Activated CD8-positive, alpha-beta memory T cell treated with anti-CD3 and anti-CD28 coated beads, Interleukin-2, amount 50 U/mL, for 1 hour (primary cell): ENCODE data around the gene KDM4D.
"Not testable (repeated sequence)": the region's sequence is repeated elsewhere in the genome, so short reads cannot be mapped to it uniquely, and the experiment has no call there.

Experiments
- DNase-seq: peaks from one replicate; pipeline ENCODE4 v3.0.0-alpha.2; 2020; ENCODE audit errors: extremely low read depth

Gene KDM4D

DNA sequence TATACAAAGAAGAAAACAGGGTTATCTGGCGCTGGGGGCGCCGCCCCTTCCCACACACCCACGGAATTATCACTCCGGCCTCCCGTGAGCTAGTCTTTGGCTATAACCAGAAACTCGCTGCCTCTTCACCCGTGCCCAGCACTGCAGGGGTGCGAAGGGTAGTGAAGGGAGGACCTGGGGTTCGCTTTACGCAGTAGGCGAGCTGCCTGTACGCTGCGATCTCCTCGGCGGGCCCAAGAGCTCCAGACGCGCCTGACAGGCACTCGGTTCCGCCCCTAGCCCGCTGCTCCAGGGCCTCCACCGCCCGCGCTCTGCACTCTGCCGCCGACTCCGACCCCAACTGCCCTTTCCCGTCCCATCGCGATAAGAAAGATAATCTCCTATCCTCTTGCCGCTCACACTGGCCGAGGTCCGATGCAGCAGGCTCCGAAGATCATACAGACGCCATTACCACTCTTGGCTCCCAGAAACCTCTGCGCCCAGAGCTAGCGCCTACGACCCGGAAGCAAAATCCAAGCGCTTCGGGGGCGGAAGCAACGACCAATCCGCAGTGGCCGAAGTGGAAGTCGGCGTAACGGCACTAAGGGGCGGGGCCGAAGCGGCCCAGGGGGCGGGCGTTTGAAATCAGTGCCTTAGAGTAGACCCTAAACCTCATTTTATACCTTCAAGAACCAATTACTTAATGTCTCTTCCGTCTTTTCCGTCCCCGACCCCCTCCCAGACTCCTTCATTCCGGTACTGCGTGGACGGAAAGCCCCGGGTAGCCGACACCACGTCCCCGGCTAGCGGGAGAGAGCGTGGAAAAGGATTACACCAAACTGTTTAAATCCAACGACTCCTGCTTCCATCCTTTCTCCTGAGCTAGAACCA is at the start of gene KDM4D, which contains the start of gene CWC15:
TSS of gene KDM4D (plus strand) at position 611 of the 870 bp plus-strand sequence. CDS start 23,664 bp downstream, outside the sequence.
TSS of gene CWC15 (minus strand) at position 458 of the 870 bp plus-strand sequence. CDS start 1,371 bp downstream, outside the sequence.
- peak; percentile 86 for DNase-seq

DNA sequence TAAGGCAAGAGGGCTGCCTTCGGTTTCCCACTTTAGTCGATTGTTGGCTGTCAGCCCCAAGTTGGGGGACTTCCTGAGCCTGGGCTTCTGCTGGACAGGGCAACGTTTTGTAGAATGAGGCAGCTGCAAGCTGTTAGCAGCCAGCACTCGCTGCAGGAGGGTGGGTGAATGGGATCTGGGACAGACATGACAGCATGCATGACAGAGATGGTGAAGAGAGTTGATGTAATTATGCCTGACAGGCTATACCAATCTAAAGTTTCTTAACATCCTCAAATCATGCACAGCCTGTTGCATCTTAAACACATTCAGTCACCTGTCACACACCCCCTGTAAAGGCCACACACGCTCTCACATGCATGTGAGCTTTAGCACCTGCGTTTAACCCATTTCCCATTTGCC is 49.3 kb upstream of the KDM4D start:
- DNase-seq, result no peak

DNA sequence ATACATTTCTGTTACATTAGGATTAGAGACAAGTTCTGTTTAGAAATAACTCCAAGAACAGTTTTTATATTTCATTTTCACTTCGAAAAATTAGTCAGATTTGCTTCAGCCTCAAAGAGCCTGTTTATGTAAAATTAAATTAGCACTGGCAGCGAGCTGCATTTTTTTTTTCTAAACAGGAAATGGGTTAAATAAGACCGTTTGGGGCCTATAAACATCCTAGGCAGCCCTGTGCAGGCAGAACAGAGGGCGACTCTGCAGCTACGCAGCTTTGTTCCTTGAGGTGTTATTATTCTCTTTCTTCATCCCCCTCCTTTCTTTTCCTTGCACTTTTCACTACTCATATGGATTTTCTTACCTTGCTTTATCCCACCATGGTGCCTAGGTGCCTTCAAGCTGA is 48.9 kb upstream of the KDM4D start:
- DNase-seq, result no peak

DNA sequence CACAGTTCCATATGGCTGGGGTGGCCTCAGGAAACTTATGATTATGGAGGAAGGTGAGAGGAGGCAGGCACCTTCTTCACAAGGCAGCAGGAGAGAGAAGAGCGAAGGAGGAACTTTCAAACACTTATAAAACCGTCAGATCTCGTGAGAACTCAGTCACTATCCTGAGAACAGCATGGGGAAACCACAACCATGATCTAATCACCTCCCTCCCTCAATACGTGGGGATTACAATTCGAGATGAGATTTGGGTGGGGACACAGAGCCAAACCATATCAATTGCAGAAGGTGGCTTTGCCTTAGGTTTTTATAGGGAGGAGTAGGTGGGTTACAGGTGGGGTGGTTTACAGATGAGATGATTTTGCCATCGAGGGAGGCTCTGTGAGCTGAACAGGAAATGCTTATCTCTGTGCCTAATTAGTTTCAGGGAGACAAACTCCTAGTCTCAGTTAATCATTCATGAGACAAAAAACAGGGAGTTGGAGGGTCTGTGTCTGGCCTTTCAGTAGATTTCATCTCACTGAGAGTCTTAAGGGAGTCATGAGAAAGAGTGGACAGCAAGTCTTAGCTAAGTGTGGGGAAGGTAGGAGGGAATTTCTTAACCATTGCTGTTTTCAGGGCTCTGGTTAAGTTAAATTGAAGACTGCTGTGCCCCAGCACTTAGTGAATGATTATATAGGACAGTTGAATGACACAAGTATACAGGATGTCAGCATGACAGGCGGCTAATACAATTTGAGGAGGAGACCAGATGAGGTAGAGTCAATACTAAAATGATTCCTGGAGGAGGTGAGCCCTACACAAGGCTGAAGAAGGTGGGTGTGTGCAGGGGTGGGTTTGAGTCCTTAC is 47.9 kb upstream of the KDM4D start:
- DNase-seq, result no peak

DNA sequence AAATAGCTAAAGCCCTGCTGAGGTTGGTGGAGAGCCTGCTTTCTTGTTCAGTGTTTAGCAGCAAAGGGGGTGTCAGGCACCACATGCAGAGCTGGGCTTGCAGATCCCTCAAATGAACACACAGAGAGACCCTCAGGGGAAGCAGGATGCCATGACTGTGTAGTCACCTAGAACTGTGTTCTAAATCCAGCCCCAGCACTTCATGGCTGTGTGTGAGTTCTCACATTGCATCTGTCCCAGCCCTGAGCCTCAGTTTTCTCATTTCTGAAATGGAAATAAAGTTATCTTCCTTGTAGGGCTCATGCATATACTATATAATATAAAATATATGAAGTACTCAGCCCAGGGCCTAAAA is 47.3 kb upstream of the KDM4D start:
- no peak for DNase-seq

DNA sequence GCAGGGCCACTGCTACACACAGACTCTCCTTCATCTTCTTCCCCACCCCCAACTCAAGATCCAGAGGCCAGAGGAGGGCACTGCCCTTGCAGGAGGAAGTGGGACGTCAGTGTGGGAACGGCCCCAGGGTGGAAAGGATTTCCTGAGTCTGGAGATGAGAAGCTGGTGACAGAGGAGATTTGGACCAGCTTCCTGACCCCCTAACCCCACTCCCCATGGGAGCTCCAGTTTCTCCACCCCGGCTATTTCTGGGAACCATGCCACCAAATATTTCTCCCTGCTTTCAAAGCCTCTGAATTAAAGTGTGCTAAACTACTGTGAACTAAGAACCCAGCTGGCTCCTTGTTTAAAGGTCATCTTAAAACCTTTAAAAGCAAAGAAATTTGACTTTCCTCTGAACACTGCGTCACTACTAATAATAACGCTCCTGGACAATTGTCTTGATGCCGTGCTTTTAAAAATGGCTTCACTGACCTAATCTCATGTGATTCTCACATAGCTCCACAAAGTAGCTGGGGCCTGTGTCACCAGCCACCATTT is 46.7 kb upstream of the KDM4D start:
- DNase-seq, result no peak

DNA sequence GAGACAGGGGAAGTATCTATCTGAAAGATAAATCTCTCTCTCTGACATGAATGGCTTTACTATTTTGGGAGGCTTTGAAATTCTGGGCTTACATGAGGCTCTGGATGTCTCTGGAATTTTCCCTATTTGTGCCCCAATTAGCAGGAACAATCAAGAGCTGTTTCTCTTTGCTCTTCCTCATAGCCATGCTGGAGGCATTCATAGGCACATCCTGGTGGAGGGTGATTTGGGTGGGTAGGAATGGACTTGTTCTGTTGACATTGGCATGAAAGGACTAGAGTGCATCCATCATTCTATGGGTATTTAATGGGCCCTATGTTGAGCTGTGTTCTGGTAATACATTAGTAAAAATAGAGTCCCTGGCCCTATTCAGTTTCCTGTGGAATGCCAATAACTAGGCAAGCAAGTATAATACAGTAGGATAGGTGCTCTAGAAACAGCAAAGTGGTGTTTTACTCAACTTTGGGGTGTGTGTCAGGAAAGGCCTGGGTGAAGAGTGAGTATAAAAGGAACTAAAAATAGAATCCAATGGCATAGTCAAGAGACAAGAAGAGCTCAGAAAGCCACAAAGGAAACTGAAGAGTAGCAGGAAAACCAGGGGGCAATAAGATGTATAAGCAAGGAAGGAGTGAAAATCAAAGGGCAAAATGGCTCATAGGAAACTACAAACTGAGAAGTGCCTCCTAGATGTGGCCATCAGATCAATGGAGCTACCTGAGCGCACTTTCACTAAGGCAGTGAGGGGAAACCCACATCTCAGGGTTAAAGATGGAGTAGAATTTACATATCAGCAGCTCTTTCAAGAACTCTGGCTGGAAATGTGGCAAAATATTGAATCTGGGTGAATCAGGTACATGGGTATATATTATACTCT is 45.2 kb upstream of the KDM4D start:
- no peak for DNase-seq

DNA sequence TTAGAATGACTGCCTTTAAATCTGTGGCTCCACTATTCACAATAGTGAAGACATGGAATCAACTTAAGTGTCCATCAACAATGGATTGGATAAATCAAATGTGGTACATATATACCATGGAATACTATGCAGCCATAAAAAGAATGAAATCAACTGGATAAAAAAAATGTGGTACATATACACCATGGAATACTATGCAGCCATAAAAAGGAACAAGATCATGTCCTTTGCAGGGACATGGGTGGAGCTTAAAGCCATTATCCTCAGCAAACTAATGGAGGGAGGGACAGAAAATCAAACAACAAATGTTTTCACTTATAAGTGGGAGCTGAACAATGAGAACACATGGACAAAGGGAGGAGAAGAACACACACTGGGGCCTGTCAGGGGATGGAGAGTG is 41.4 kb upstream of the KDM4D start:
- not testable (repeated sequence) for DNase-seq

DNA sequence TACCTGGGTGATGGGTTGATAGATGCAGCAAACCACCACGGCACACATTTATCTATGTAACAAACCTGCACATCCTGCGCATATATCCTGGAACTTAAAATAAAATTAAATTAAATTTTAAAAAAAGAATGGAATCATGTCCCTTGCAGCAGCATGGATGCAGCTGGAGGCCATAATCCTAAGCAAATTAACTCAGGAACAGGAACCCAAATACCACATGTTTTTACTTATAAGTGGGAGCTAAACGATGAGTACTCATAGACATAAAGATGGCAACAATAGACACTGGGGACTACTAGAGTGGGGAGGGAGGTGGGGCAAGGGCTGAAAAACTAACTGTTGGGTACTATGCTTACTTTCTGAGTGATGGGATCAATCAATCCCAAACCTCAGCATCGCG is 41.0 kb upstream of the KDM4D start:
- DNase-seq, result no peak

DNA sequence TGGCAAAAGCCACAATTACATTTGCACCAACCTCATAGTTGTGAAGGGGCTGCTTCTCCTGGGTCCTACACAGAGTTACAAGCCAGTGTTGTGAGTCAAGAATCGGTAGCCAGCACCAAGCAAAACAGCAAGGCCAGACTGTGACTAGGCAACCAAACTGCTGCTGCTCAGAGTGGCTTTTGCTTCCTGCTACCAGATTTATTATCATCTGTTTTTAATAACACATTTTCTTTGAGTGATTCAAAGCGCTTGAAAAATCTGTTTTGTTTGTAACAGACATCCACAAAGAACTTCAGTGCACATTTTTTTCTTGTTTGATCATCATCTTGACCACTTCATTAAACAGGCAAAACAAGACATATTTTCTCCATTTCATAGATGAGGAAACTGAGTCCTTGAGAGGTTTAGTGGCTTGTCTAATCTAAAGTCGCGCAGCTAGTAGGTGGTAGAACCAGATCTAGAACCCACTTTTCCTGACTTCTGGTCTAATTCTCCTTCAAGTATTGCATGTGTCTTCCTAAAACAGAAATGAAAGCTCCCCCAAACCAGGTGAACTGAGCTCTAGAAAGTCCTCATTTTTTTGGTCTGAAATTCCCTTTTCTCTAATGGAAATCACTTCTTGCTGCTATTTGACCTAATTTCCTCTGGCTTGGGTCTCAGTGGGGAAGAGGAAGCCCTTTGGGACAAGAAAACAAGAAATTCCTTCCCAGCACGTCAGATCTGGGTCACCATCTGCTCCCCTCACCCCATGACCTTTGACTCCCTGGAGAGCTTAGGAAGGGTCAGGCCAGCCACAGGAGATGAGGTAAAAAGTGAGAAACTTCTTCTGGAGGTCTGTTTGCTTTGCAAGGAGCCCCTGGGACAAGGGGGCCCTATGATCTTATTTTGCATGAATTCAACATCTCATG is 40.0 kb upstream of the KDM4D start:
- no peak for DNase-seq

DNA sequence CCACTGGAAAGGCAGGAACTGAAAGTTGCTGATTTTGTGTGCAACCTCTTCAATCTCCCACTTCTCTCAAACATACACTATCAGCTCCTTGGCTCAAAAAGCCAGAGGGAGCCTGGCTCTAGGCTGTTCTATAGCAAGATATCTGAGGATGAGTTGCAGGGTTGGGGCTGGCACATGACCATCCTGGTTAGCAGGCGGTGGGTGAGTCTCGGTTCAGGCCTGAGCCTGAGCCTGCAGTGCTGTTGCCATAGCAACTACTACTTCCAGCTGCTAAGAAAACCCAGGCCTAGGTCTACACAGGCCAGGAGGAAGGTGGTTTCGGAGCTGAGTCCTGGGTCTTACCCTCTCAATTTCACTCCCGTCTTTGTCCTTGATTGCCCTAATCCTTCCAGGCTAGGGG is 39.1 kb upstream of the KDM4D start:
- no peak for DNase-seq

DNA sequence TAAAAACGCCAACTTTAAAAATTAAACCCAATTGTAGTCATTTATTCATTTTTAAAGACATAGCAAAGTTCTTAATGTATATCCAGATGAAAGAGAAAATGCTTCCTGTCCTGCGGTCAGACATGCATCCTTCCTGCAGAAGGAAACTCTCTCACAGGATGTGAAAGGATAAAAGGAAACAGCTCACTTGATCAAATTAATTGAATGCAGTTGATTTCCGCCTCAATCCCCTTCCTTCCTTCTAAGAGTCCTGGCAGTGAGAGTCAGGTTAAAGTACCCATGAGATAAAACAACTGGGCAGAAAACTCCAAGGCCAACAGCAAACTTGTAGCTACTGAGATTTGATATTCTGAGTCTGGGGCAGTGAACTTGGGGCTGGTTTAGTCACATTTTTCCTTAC is 38.7 kb upstream of the KDM4D start:
- no peak for DNase-seq

DNA sequence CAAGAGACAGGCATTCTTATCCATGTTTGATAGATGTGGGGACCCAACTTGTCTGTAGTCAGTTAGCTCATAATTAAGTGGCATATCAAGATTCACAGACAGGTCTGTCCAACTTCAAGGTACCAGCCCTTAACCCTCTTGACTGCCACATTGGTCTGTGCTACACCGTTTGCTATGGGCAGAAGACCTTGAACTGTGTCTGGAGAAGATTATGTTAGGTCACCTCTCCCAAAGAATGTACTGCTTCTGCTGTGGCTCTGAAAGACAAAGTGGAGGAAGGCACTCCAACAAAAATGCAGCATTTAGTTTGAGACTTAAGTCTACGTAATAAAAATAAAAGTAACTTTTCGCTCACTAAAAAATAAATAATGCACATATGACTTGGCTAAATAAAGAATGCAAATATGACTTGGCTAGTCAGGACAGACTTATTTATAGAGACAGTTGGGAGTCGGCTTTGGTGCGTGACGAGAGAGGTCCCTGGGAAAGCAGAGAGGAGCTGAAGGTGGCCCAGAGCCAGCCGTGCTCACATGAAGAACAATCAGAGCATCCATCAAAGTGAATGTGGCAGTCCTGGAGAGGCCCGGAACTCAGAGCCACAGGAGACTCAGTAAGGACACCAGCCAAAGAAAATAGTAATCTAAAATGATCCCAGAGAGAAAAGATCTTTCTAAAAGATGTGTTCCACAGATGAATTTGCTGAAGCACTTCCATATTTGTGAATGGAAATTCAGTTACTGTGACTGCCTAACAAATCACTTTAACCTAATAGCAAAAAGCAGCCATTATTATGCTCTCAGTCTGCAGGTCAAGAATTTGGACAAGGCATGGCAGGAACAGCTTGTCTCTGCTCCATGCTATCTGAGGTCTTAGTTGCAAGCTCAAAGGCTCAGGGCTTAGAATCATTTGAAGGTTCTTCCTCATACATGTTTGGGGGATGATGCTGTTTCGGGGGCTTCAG is 35.1 kb upstream of the KDM4D start:
- no peak for DNase-seq

DNA sequence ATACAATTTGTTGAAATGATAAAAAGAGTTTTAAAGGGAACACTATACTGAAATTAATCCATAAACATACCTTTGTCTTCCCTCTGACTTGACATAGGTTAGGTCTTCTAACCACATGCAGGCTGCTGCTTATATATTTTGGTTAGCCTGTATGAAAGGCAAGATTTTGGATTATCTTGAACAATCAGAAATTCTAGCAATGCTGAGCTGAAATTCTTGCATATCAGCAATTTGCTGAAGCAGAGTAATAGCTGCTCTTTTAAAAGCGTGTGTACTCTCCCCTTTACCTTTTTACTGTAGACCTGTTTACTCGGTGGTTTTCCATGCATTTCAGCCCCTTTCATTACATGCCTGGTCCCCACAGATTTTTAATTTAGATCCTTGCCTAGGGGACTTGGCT is 34.2 kb upstream of the KDM4D start:
- DNase-seq, result no peak

DNA sequence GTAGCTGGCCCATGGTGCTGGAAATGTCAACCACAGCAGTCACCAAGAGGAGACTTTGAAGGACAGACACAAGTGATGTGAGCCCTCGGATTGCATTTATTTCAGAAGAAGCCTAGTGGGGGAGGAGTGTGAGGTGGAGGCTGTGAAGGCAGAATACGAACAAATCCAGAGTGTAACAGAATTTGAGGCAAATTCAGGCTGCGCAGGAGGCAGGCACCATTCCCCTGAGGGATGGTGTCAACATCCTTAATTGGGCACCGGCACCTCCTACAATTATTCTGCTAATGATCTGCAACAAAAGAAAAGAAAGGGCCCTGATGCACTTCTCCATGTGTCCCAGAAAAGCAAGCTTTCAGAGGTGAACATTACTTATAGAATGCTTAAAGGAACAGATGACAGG is 32.4 kb upstream of the KDM4D start:
- no peak for DNase-seq

DNA sequence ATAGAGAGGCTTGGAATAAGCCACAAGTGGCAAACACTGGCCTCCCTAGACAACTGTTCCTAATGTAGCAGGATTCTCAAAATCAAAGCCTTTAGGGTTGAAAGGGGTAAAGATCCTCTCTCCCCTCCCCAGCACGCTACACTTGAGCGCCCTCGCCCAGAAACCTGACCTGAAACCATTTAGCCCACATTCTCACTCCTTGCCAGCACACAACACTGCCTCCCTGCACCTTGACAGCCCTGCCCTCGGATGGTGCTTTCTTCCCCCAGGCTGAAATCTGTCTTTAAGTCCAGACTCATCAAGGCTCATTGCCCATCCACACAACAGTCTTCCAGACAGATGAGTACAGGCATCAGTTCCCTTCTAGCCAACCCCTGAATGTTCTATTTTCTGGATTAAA is 26.7 kb upstream of the KDM4D start:
- DNase-seq, result no peak

DNA sequence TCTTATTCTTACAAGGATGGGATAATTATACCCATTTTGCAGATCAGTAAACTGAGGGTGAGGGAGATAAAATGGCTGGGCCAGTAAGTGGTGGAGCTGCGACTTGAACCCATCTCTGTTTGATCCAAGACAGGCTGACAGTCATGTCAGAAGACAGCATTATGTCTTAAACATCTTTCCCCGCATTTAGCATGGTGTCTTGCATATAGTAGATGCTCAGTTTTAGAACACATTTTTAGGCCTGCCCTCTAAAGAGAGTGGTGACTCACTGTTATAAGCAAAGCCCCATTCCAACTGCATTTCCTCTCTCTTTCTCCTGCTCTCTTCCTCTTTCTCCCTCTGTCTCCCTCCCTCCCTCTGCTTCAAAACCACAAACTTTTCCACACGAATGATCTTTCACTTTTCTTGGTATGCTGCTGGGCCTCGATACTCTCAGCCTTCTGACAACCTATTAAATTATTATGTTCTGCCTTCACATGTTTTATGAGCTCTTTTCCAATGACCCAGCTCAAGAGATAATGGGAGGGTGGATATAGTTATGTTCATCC is 25.4 kb upstream of the KDM4D start:
- no peak for DNase-seq

DNA sequence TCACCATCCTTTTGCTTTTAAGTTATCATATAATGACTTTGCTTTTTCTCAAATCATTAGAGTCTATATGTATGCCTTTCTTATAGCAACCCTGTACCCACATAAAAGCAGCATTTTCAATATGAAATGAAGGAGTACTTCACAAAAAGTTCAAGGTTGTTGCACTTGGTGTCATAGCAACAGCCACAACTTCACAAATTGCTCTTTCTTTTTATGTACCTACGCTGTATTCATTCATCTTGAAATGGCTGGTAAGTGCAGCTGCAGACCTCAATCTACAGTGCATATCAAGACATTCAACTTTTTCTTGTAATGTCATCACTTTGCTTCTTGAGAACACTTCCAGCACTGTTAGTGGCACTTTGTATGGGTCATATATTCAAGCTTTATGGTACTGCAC is 18.8 kb upstream of the KDM4D start:
- no peak for DNase-seq

DNA sequence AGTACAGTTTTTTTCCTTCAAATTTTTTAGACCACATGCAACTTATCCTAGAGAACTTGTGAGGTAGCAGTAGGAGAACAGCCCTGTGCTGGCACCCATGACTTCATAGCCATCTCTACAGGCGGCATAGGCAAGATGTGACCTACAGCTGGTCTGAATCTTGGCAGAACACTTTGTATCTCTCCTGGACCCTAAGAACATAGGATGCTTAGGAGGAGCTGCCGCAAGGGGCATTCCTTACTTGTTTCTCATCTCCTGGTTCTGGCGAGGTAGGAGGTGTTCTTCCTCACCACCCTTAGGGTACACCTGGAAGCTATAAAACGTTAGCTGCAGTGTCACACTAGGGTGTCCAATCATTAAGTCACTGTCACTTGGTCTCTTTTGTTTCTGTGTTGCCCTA is 16.5 kb upstream of the KDM4D start:
- DNase-seq, result no peak
